Retina (tissue), 1 donor: ENCODE measurements around the gene SVOPL.

Source experiments
- DNase-seq: peaks from one replicate; pipeline ENCODE4 v3.0.0-alpha.2; 2016

The SVOPL gene

DNA sequence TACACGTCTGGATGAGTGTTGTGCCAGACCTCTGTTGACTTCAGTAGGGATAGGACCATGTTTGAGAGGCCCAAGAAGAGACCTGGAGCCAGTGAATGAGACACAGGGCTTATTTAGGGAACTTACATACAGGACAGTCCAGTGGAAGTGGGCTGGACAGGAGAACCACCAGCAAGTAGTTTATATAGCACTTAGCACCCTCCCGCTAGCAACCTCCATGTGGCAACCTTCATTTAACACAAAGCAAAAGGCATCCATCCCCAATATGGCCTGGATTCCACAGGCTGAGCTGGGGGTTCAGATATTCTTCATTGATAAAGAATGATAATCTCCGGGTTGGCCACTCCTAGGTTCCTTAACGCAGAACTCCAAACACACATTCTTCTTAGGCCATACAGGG lies 147.4 kb downstream of the SVOPL start:
- no peak for DNase-seq

GRCh38 chr7:138551102-138551501 lies 150.1 kb downstream of the SVOPL start:
- no peak for DNase-seq

- no peak for DNase-seq
Measured at GRCh38 chr7:138550337-138550736, 150.8 kb downstream of the SVOPL start.

GRCh38 chr7:138549082-138549481 lies 152.1 kb downstream of the SVOPL start:
- DNase-seq, result no peak

DNA sequence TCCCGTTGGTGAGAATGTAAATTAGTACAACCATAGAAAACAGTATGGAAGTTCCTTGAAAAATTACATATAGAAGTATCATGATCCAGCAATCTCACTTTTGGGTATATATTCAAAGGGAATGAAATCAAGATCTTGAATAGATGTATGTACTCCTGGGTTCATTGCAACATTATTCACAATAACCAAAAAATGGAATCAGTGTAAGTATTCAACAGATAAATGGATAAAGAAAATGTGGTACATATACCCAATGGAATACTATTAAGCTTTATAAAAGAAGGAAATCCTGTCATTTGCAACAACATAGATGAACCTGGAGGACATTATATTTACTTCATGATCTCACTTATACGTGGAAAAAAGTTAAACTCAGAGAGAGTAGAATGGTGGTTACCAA lies 154.3 kb downstream of the SVOPL start:
- no peak for DNase-seq

DNA sequence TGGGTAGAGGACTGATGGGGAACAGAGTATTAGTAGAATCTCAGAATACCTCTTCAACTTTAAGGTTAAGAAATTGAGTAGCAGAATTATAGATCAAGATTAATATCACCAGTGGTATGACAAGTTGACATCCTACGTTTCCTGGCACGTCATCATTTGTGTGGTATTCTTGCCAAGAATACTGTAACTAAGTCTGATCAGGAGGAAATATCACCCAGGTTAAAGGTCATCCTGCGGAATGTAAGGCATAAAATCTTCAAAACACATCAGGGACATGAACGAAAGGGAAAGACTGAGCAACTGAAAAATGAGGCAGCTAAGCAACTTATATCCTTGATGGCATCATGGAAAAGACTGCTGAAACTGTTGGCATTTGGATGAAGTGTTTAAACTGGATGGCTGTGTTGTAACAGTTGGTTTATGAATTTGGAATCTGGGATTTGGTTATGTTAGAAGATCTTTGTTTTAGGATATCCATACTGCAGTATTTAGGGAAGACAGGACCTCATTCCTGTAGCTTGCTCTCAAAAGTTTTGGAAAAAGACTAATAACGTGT lies 155.0 kb downstream of the SVOPL start:
- no peak for DNase-seq

GRCh38 chr7:138545123-138545522 lies 156.0 kb downstream of the SVOPL start:
- DNase-seq, result no peak
